ENCODE results near the gene SDR39U1. TPM values are rescaled to one million over a fixed set of nuclear protein-coding genes. Genes with fewer than 3 reads are reported as not detected.

The SDR39U1 gene
- total RNA-seq, 1 experiment from 2014 or later, result 61.8 TPM

DNA sequence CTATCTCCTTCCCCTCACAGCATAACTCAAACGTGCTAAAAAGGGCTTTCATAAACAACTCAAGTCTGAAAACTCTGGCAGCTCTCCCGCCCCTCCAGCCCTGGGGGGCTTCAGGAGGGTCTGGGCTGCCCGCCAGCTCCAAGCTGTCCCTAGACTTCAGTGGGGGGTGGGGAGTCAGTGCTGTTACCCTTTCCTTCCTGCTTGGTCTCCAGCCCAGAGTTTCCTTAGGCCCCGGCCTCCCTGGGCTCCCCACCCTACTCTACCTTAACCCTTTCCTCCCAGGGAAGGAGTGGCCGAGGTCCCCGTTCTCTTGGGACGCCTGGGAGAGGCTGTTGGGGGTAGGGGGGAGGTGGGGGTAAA, 44.3 kb downstream of the SDR39U1 start:
- Histone ChIP-seq H4K20me1 (ENCODE audit: insufficient read depth) (no peaks in the 10 kb centered on the region), H3K79me2 (ENCODE audit: insufficient read depth, low read length) (no peaks in the 10 kb centered on the region), H3K4me3 (replicated peaks in 1 of 2; ENCODE audit: low read depth in 1 of 2, low read length in 2 of 2) (no peak overlapping the region), H3K4me2 (ENCODE audit: low read length) (no peak overlapping the region), H2AFZ (ENCODE audit: low read depth, low read length, poor library complexity, severe bottlenecking) (no peak overlapping the region), H3K9me3 (ENCODE audit: control insufficient read depth in 1 of 2, insufficient read depth in 1 of 2, low read depth in 1 of 2, low read length in 2 of 2) (no peaks in the 10 kb centered on the region), H3K4me1 (ENCODE audit: control insufficient read depth in 1 of 2, insufficient read depth in 2 of 2, low read length in 2 of 2) (peaks cover 7 to 10% of the 10 kb centered on the region in 2 experiments; a peak in 2 of 4 replicates), H3K9ac (ENCODE audit: low read length) (no peak overlapping the region), H3K9me2 (ENCODE audit: insufficient read depth) (no peaks in the 10 kb centered on the region), H3K27me3 (ENCODE audit: insufficient read depth, low read length) (no peaks in the 10 kb centered on the region), H3K27ac (ENCODE audit: low read depth, low read length) (no peak overlapping the region), H3K36me3 (ENCODE audit: control insufficient read depth in 1 of 2, insufficient read depth in 2 of 2, low read length in 2 of 2) (no peaks in the 10 kb centered on the region)
- intact Hi-C loops (cut with micrococcal nuclease), result no loop called here
- ATAC-seq (no peak), DNase-seq (ENCODE audit: low read depth, low spot score) (no peak)
- BruUV-seq (replicated peaks), result no TSS peak
- ChIA-PET POLR2A (no interaction called here), CTCF (no interaction called here), RAD21 (ENCODE audit: low non-redundant PET in 1 of 2, low total read pairs in 2 of 2, uncharacterized antibody in 2 of 2, unreplicated experiment in 2 of 2) (no interaction called here)
- no peak for TF ChIP-seq EZH2phosphoT487 (IDR thresholded peaks at IDR 0.05; ENCODE audit: borderline replicate concordance)
- TF ChIP-seq, protein P1, sequence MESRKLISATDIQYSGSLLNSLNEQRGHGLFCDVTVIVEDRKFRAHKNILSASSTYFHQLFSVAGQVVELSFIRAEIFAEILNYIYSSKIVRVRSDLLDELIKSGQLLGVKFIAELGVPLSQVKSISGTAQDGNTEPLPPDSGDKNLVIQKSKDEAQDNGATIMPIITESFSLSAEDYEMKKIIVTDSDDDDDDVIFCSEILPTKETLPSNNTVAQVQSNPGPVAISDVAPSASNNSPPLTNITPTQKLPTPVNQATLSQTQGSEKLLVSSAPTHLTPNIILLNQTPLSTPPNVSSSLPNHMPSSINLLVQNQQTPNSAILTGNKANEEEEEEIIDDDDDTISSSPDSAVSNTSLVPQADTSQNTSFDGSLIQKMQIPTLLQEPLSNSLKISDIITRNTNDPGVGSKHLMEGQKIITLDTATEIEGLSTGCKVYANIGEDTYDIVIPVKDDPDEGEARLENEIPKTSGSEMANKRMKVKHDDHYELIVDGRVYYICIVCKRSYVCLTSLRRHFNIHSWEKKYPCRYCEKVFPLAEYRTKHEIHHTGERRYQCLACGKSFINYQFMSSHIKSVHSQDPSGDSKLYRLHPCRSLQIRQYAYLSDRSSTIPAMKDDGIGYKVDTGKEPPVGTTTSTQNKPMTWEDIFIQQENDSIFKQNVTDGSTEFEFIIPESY (IDR thresholded peaks at IDR 0.05; ENCODE audit: extremely low read depth, insufficient replicate concordance, low read length), result no peak
- no peak for TF ChIP-seq YY1 (IDR thresholded peaks at IDR 0.05; ENCODE audit: extremely low read depth, insufficient replicate concordance, low read depth, low read length)
- no peak for TF ChIP-seq ELF1 (IDR thresholded peaks at IDR 0.05; ENCODE audit: borderline replicate concordance, low read depth)
- no peak for TF ChIP-seq CBX3 (IDR thresholded peaks at IDR 0.05; ENCODE audit: low read depth)
- TF ChIP-seq ZFX (IDR thresholded peaks at IDR 0.05), result no peak
- TF ChIP-seq, protein P2, sequence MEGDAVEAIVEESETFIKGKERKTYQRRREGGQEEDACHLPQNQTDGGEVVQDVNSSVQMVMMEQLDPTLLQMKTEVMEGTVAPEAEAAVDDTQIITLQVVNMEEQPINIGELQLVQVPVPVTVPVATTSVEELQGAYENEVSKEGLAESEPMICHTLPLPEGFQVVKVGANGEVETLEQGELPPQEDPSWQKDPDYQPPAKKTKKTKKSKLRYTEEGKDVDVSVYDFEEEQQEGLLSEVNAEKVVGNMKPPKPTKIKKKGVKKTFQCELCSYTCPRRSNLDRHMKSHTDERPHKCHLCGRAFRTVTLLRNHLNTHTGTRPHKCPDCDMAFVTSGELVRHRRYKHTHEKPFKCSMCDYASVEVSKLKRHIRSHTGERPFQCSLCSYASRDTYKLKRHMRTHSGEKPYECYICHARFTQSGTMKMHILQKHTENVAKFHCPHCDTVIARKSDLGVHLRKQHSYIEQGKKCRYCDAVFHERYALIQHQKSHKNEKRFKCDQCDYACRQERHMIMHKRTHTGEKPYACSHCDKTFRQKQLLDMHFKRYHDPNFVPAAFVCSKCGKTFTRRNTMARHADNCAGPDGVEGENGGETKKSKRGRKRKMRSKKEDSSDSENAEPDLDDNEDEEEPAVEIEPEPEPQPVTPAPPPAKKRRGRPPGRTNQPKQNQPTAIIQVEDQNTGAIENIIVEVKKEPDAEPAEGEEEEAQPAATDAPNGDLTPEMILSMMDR (IDR thresholded peaks at IDR 0.05 in 2 of 3, conservative IDR thresholded peaks at IDR 0.05 in 1 of 3; ENCODE audit: borderline replicate concordance in 1 of 3, insufficient read depth in 1 of 3, low read depth in 2 of 3, low read length in 2 of 3), result no peak
- no peak for TF ChIP-seq ZNF274 (IDR thresholded peaks at IDR 0.05; ENCODE audit: low read depth, low read length)
- no peak for TF ChIP-seq SP1 (IDR thresholded peaks at IDR 0.05; ENCODE audit: low read depth)
- TF ChIP-seq, protein P3, sequence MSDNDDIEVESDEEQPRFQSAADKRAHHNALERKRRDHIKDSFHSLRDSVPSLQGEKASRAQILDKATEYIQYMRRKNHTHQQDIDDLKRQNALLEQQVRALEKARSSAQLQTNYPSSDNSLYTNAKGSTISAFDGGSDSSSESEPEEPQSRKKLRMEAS (IDR thresholded peaks at IDR 0.05), result no peak
- no peak for TF ChIP-seq EGR1 (IDR thresholded peaks at IDR 0.05; ENCODE audit: low read depth)
- no peak for TF ChIP-seq REST (IDR thresholded peaks at IDR 0.05; ENCODE audit: low read depth)
- TF ChIP-seq SRF (IDR thresholded peaks at IDR 0.05; ENCODE audit: low read depth), result no peak
- TF ChIP-seq POLR2A (IDR thresholded peaks at IDR 0.05; ENCODE audit: borderline replicate concordance, extremely low read depth, insufficient read depth, insufficient read length), result no peak
- TF ChIP-seq, protein P4, sequence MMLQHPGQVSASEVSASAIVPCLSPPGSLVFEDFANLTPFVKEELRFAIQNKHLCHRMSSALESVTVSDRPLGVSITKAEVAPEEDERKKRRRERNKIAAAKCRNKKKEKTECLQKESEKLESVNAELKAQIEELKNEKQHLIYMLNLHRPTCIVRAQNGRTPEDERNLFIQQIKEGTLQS (IDR thresholded peaks at IDR 0.05), result no peak
- TF ChIP-seq JUND (IDR thresholded peaks at IDR 0.05), result no peak
